Motor neuron (in vitro differentiated cells): Measurements from ENCODE around the gene CNGA4. TPM values are rescaled to one million over a fixed set of nuclear protein-coding genes. Genes with fewer than 3 reads are reported as not detected.

ENCODE experiments used
- ATAC-seq, 8 experiments: fragments of 200-7000 bp; cut with Tn5 transposase; replicated peaks in 6 of 8; 2 replicates each; pipeline ENCODE4 v1.8.0; 2021; ENCODE audit warnings: mild to moderate bottlenecking in 8 of 8, moderate library complexity in 8 of 8
- H3K27ac ChIP-seq, 2 donors: fragments of 250-450 bp; sonication (Bioruptor Pico); 2 replicates each; pipeline ENCODE4 v1.9.0; 2021; ENCODE audit warnings: antibody characterized with exemption in 2 of 2, mild to moderate bottlenecking in 2 of 2, moderate library complexity in 1 of 2
- H3K4me1 ChIP-seq, 2 donors: fragments of 250-450 bp; sonication (Bioruptor Pico); replicated peaks in 1 of 2; 2 replicates each; pipeline ENCODE4 v1.6.1; 2021; ENCODE audit warnings: antibody characterized with exemption in 2 of 2, mild to moderate bottlenecking in 2 of 2, moderate library complexity in 1 of 2
- H3K4me3 ChIP-seq, 5 donors: fragments of 250-450 bp; sonication (Bioruptor Pico); 2 replicates each; pipeline ENCODE4 v1.9.0; 2021; ENCODE audit warnings: antibody characterized with exemption in 5 of 5, mild to moderate bottlenecking in 5 of 5, moderate library complexity in 4 of 5
- WGBS, 10 experiments: fragments of 450-650 bp; shearing (Covaris generic); methylation state at CpG; one replicate each; pipeline ENCODE4 v1.0.0; 2022; 5-methylcytosine and 5-hydroxymethylcytosine counted together
- in situ Hi-C, 9 experiments: fragments of 400-800 bp; cut with MboI; loops; one replicate each; pipeline ENCODE4 v1.15.0; 2021; ENCODE audit warnings: low sequenced_read_pairs in 9 of 9, low pct_unique_long_range_greater_than_20kb in 2 of 9; ENCODE audit not compliant: unreplicated experiment in 9 of 9
- total RNA-seq, 8 experiments: library from RNA; unstranded; fragments of 300-600 nt; gene quantifications; 2 replicates each; pipeline versions ENCODE4 v1.2.3 to v1.2.4, GENCODE V29; 2022

Gene CNGA4
- total RNA-seq, 8 experiments from 2014 or later, result 0.14 to 1.1 (median 0.62) TPM; not detected in 2

GRCh38 chr11:6251120-6251733 is 12.3 kb downstream of the CNGA4 start:
- Histone ChIP-seq H3K4me1 (peaks cover 0 to 2% of the 10 kb centered on the region in 2 donors), H3K4me3 (no peak overlapping the region), H3K27ac (no peak overlapping the region)
- 0 to 51% (median 34%) methylated on average over 2 to 6 of the region's 6 CpGs; no CpG with 5 or more reads in 2 of the 10 experiments for WGBS, 10 experiments
- in situ Hi-C loops, result loop anchor here in 1 of 9 experiments (25.0 kb wide), 1 partner anchor 111 kb away; no protein-coding TSS in a partner anchor
- ATAC-seq, result peak; percentile 93 to 99 (median 96)

- in situ Hi-C loops, result loop anchor here in 1 of 9 experiments (25.0 kb wide), 1 partner anchor 110 kb away; no protein-coding TSS in a partner anchor
- H3K4me1 ChIP-seq, result peaks cover 0 to 2% of the 10 kb centered on the region in 2 donors
- WGBS, 10 experiments, result 55 to 100% (median 83%) methylated on average over 1 to 5 of the region's 6 CpGs; no CpG with 5 or more reads in 4 of the 10 experiments
- no peak overlapping the region for H3K27ac ChIP-seq
- no peak overlapping the region for H3K4me3 ChIP-seq
- ATAC-seq, result peak in 2 of 8 experiments; percentile 7 to 40
Observed at GRCh38 chr11:6251990-6252473, 13.1 kb downstream of the CNGA4 start.

GRCh38 chr11:6253197-6253596 is 14.3 kb downstream of the CNGA4 start:
- in situ Hi-C loops, result loop anchor here in 1 of 9 experiments (25.0 kb wide), 1 partner anchor 109 kb away; no protein-coding TSS in a partner anchor
- WGBS, 10 experiments, result 20 to 92% (median 63%) methylated on average over 1 of the region's 1 CpG; no CpG with 5 or more reads in 6 of the 10 experiments
- Histone ChIP-seq H3K4me3 (no peak overlapping the region), H3K4me1 (peaks cover 0 to 2% of the 10 kb centered on the region in 2 donors), H3K27ac (no peak overlapping the region)
- ATAC-seq, result no peak

DNA sequence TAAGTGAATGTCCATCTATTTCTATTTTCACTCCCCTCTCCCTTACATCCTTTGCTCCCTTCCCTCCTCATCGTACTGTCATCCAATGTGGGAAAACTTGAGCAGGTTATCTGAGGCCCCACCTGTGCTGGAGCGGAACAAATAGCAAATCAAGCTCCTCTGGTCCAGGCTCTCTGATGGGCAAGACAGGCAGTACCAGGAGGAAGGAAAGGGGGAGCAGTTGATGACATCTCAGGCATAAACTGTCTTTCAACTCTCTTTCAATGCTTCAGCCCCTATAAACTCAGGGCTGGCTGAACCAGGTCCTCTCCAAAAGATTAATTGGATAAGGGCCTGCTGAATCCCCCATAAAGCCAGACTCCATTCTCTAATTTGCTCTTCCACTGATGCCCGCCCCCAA is 19.3 kb downstream of the CNGA4 start:
- peak overlapping the region in 2 of 5 donors; percentile 51 to 58 for H3K4me3 ChIP-seq
- ATAC-seq, result no peak
- WGBS, 10 experiments, result 33 to 83% (median 62%) methylated on average over 1 to 3 of the region's 3 CpGs; no CpG with 5 or more reads in 4 of the 10 experiments

GRCh38 chr11:6258571-6259081 is 19.7 kb downstream of the CNGA4 start:
- Histone ChIP-seq H3K4me1 (peaks cover 3 to 4% of the 10 kb centered on the region in 2 donors), H3K27ac (peak overlapping the region; percentile 6 to 68), H3K4me3 (peak overlapping the region; percentile 40 to 58 (median 51))
- 0 to 43% (median 15%) methylated on average over 1 to 15 of the region's 16 CpGs; no CpG with 5 or more reads in 3 of the 10 experiments for WGBS, 10 experiments
- in situ Hi-C loops, result loop anchor here in 1 of 9 experiments (25.0 kb wide), 1 partner anchor 104 kb away; no protein-coding TSS in a partner anchor
- ATAC-seq, result peak; percentile 50 to 69 (median 66)

More for the DNA sequence above, 19.3 kb downstream of the CNGA4 start:
- Histone ChIP-seq H3K27ac (no peak overlapping the region), H3K4me1 (peaks cover 3 to 4% of the 10 kb centered on the region in 2 donors)
- in situ Hi-C loops, result loop anchor here in 1 of 9 experiments (25.0 kb wide), 1 partner anchor 104 kb away; no protein-coding TSS in a partner anchor

GRCh38 chr11:6260207-6260726 is 21.4 kb downstream of the CNGA4 start:
- WGBS, 10 experiments, result 54 to 100% (median 100%) methylated on average over 1 to 2 of the region's 5 CpGs; no CpG with 5 or more reads in 5 of the 10 experiments
- no peak for ATAC-seq

DNA sequence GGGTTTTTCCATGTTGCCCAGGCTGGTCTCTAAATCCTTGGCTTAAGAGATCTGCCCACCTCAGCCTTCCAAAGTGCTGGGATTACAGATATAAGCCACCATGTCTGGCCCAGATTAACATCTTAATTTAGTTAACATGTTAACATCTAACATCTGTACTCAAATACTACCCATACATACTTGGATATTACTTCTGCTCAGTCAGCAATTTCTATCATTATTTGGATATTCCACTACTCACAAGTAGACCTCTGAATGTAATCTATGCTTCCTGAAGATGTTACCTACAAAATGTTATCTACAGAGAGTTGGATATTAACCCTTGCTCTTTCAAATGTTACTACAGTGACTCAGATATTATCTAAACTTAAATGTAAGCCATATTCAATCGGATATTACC is 24.8 kb downstream of the CNGA4 start:
- ATAC-seq, result no peak
- Histone ChIP-seq H3K4me1 (peaks cover 3 to 4% of the 10 kb centered on the region in 2 donors), H3K27ac (no peak overlapping the region), H3K4me3 (no peak overlapping the region)
- 33 to 100% (median 100%) methylated on average over 1 of the region's 1 CpG; no CpG with 5 or more reads in 3 of the 10 experiments for WGBS, 10 experiments
- in situ Hi-C loops, result loop anchor here in 1 of 9 experiments (25.0 kb wide), 1 partner anchor 99 kb away; no protein-coding TSS in a partner anchor

More at GRCh38 chr11:6260207-6260726, 21.4 kb downstream of the CNGA4 start:
- in situ Hi-C loops, result loop anchor here in 1 of 9 experiments (25.0 kb wide), 1 partner anchor 102 kb away; no protein-coding TSS in a partner anchor
- no peak overlapping the region for H3K27ac ChIP-seq
- peaks cover 3 to 4% of the 10 kb centered on the region in 2 donors for H3K4me1 ChIP-seq
- H3K4me3 ChIP-seq, result peak overlapping the region; percentile 40 to 58 (median 51)

- peak in 5 of 8 experiments; percentile 33 to 63 (median 50) for ATAC-seq
- in situ Hi-C loops, result loop anchor here in 1 of 9 experiments (25.0 kb wide), 1 partner anchor 93 kb away; no protein-coding TSS in a partner anchor
- WGBS, 10 experiments, result 20 to 100% (median 68%) methylated on average over 1 of the region's 1 CpG; no CpG with 5 or more reads in 2 of the 10 experiments
- H3K27ac ChIP-seq, result no peak overlapping the region
- peaks cover 0 to 3% of the 10 kb centered on the region in 2 donors for H3K4me1 ChIP-seq
- H3K4me3 ChIP-seq, result no peak overlapping the region
Observed at GRCh38 chr11:6268820-6269219, 29.9 kb downstream of the CNGA4 start.

GRCh38 chr11:6269994-6270393 is 31.1 kb downstream of the CNGA4 start:
- in situ Hi-C loops, result loop anchor here in 1 of 9 experiments (25.0 kb wide), 1 partner anchor 92 kb away; no protein-coding TSS in a partner anchor
- Histone ChIP-seq H3K27ac (no peak overlapping the region), H3K4me3 (no peak overlapping the region), H3K4me1 (peaks cover 0 to 3% of the 10 kb centered on the region in 2 donors)
- ATAC-seq, result peak in 1 of 8 experiments; percentile 26
- WGBS, 10 experiments, result 58 to 100% (median 93%) methylated on average over 1 to 13 of the region's 24 CpGs; no CpG with 5 or more reads in 5 of the 10 experiments

GRCh38 chr11:6270584-6271246 is 31.8 kb downstream of the CNGA4 start:
- no peak overlapping the region for H3K4me3 ChIP-seq
- no peak for ATAC-seq
- H3K4me1 ChIP-seq, result peaks cover 0 to 3% of the 10 kb centered on the region in 2 donors
- 72 to 100% (median 95%) methylated on average over 1 to 23 of the region's 41 CpGs; no CpG with 5 or more reads in 3 of the 10 experiments for WGBS, 10 experiments
- H3K27ac ChIP-seq, result no peak overlapping the region
- in situ Hi-C loops, result loop anchor here in 1 of 9 experiments (25.0 kb wide), 1 partner anchor 92 kb away; no protein-coding TSS in a partner anchor

DNA sequence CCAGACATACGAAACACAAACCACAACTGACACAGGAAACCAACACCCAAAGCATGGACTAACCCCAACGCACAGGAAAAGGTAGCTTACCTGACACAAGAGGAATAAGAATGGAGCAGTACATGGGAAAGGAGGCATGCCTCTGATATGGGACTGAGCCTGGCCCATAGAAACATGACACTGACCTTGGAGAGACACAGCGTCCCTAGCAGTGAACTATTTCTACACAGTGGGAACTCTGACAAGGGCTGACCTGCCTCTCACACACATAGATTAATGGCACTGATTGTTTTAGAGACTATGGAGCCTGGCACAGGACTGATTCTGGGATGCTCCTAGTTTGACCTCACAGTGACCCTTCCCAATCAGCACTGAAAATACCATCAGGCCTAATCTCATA is 32.7 kb downstream of the CNGA4 start:
- Histone ChIP-seq H3K27ac (no peak overlapping the region), H3K4me3 (no peak overlapping the region), H3K4me1 (peaks cover 0 to 3% of the 10 kb centered on the region in 2 donors)
- ATAC-seq, result no peak
- 20 to 92% (median 61%) methylated on average over 1 to 2 of the region's 3 CpGs; no CpG with 5 or more reads in 6 of the 10 experiments for WGBS, 10 experiments
- in situ Hi-C loops, result loop anchor here in 1 of 9 experiments (25.0 kb wide), 1 partner anchor 91 kb away; no protein-coding TSS in a partner anchor

- no peak overlapping the region for H3K27ac ChIP-seq
- peak in 3 of 8 experiments; percentile 21 to 79 (median 76) for ATAC-seq
- in situ Hi-C loops, result loop anchor here in 1 of 9 experiments (25.0 kb wide), 1 partner anchor 89 kb away; no protein-coding TSS in a partner anchor
Observed at GRCh38 chr11:6273188-6273587, 34.3 kb downstream of the CNGA4 start.

More at GRCh38 chr11:6273188-6273587, 34.3 kb downstream of the CNGA4 start:
- WGBS, 10 experiments, result 0 to 82% (median 37%) methylated on average over 1 to 3 of the region's 4 CpGs; no CpG with 5 or more reads in 2 of the 10 experiments
- H3K4me1 ChIP-seq, result peaks cover 0 to 3% of the 10 kb centered on the region in 2 donors
- no peak overlapping the region for H3K4me3 ChIP-seq
